ENCODE measurements around the gene CPAMD8.

GRCh38 chr19:16883522-16883921, 143.1 kb downstream of the CPAMD8 start:
- TF ChIP-seq CTCF (IDR thresholded peaks at IDR 0.05; ENCODE audit: low read depth, low read length) (no peak), MAX (IDR thresholded peaks at IDR 0.05; ENCODE audit: low read depth, low read length) (no peak)

All from NB4 (cell line).